Activated B cell treated with CpG ODN at 0.5 μM for 24 hours (primary cell): ENCODE measurements around the gene PCDH18. TPM values are rescaled to one million over a fixed set of nuclear protein-coding genes. Genes with fewer than 3 reads are reported as not detected.

ENCODE experiments used
- ATAC-seq: fragments of 200-7000 bp; cut with Tn5 transposase; one replicate; pipeline ENCODE4 v1.10.0; 2021; ENCODE audit warnings: low read depth, mild to moderate bottlenecking, moderate library complexity
- CTCF ChIA-PET: fragments of 350-600 bp; sonication (Branson Sonifier 250); formaldehyde crosslinking; loops from one replicate; lab custom pipeline; 2021; ENCODE audit warnings: antibody characterized with exemption; lab: Charles Lee
- POLR2A ChIA-PET: fragments of 350-600 bp; sonication (Branson Sonifier 250); formaldehyde crosslinking; loops from one replicate; lab custom pipeline; 2021; ENCODE audit warnings: antibody characterized with exemption; lab: Charles Lee
- DNase-seq: peaks from one replicate; pipeline ENCODE4 v3.0.0; 2022
- H3K27ac Mint-ChIP-seq: one replicate; pipeline ENCODE4 v1.8.0; 2020; ENCODE audit warnings: mixed read lengths
- H3K27me3 Mint-ChIP-seq: one replicate; pipeline ENCODE4 v1.8.0; 2021; ENCODE audit warnings: mixed read lengths
- H3K36me3 Mint-ChIP-seq: one replicate; pipeline ENCODE4 v1.8.0; 2021; ENCODE audit warnings: low read depth, mixed read lengths
- H3K4me1 Mint-ChIP-seq: one replicate; pipeline ENCODE4 v1.8.0; 2021; ENCODE audit warnings: mixed read lengths
- H3K4me3 Mint-ChIP-seq: one replicate; pipeline ENCODE4 v1.8.0; 2020; ENCODE audit warnings: mild to moderate bottlenecking, mixed read lengths
- H3K9me3 Mint-ChIP-seq: one replicate; pipeline ENCODE4 v1.8.0; 2020; ENCODE audit warnings: mixed read lengths
- CTCF ChIP-seq: fragments of 200-600 bp; IDR thresholded peaks from one replicate; pipeline ENCODE4 v1.8.0; 2022; ENCODE audit warnings: antibody characterized with exemption, mild to moderate bottlenecking
- intact Hi-C: fragments of 100-400 bp; cut with micrococcal nuclease; formaldehyde crosslinking; loops from one replicate; pipeline ENCODE4 v1.15.1; 2024
- total RNA-seq: library from RNA; stranded (reverse); gene quantifications from 2 replicates; pipeline ENCODE4 v1.2.3, GENCODE V29; 2022

PCDH18 gene
- total RNA-seq, 1 donor from 2014 or later = not detected

- H3K9me3 Mint-ChIP-seq = no peaks in the 10 kb centered on the region
Measured at GRCh38 chr4:137531168-137531985, 917 bp downstream of the PCDH18 start.

GRCh38 chr4:137530176-137530575 is 2.1 kb downstream of the PCDH18 start:
- CTCF ChIA-PET = no interaction called here
- H3K9me3 Mint-ChIP-seq = no peaks in the 10 kb centered on the region
- no peaks in the 10 kb centered on the region for H3K27me3 Mint-ChIP-seq
- no peaks in the 10 kb centered on the region for H3K4me1 Mint-ChIP-seq
- ATAC-seq (no peak), DNase-seq (no peak)
- POLR2A ChIA-PET = no interaction called here
- H3K27ac Mint-ChIP-seq = no peak overlapping the region
- intact Hi-C loops = no loop called here
- H3K36me3 Mint-ChIP-seq = no peaks in the 10 kb centered on the region
- no peak overlapping the region for H3K4me3 Mint-ChIP-seq
- TF ChIP-seq CTCF = no peak

More at GRCh38 chr4:137531168-137531985, 917 bp downstream of the PCDH18 start:
- no peak for DNase-seq
- Mint-ChIP-seq H3K27ac (no peak overlapping the region), H3K36me3 (no peaks in the 10 kb centered on the region), H3K27me3 (no peaks in the 10 kb centered on the region), H3K4me1 (no peaks in the 10 kb centered on the region), H3K4me3 (no peak overlapping the region)
- POLR2A ChIA-PET = no interaction called here
- CTCF ChIA-PET = no interaction called here
- no peak for ATAC-seq
- intact Hi-C loops = no loop called here
- TF ChIP-seq CTCF = no peak

- Mint-ChIP-seq H3K27ac (no peak overlapping the region), H3K9me3 (no peaks in the 10 kb centered on the region), H3K36me3 (no peaks in the 10 kb centered on the region), H3K27me3 (no peaks in the 10 kb centered on the region), H3K4me3 (no peak overlapping the region), H3K4me1 (no peaks in the 10 kb centered on the region)
- no peak for DNase-seq
- ChIA-PET CTCF (no interaction called here), POLR2A (no interaction called here)
- no peak for TF ChIP-seq CTCF
- intact Hi-C loops = no loop called here
- ATAC-seq = no peak
Measured at GRCh38 chr4:137529432-137529831, 2.9 kb downstream of the PCDH18 start.

DNA sequence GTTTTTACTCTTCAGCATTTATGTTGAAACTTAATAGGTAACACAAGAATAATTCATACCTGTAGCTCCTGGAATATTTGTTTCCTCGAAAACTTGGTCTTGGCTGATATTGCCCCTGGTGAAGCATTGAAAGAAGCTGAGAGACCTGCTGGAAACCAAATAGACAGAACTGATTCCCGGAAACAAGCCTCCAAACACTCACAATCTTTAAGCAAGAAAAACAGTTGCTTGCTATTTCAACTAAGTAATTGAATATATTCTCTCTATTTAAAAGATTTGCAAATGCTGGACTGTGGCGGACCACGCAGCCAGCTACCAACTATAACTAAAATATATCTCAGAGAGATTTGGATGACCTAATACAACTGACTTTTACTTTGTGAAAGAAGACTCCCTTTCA is 3.6 kb downstream of the PCDH18 start:
- H3K27ac Mint-ChIP-seq = no peak overlapping the region
- CTCF ChIA-PET = no interaction called here
- H3K27me3 Mint-ChIP-seq = no peaks in the 10 kb centered on the region
- ATAC-seq (no peak), DNase-seq (no peak)
- H3K4me1 Mint-ChIP-seq = no peaks in the 10 kb centered on the region
- no peak for TF ChIP-seq CTCF
- intact Hi-C loops = no loop called here
- no peaks in the 10 kb centered on the region for H3K36me3 Mint-ChIP-seq
- POLR2A ChIA-PET = no interaction called here
- no peak overlapping the region for H3K4me3 Mint-ChIP-seq
- H3K9me3 Mint-ChIP-seq = no peaks in the 10 kb centered on the region

DNA sequence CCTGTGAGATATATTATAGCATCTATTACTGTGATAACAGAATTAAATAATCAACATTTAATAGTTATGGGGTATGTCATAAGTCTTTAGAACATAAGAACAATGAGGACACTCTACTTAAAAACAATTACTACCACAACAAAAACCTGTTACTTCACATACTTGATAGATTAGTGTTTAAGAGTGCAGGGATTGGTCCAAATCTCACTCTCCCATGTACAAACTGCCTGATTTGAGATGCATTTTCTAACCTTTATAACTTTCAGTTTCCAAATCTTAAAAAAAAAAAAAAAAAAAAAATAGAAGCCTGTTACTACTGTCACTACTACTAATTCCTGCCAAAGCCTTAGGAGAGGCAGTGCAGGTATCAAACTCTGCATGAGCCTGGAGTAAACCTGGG is 5.6 kb downstream of the PCDH18 start:
- H3K4me1 Mint-ChIP-seq = no peaks in the 10 kb centered on the region
- CTCF ChIA-PET = no interaction called here

More for the DNA sequence above, 5.6 kb downstream of the PCDH18 start:
- Mint-ChIP-seq H3K9me3 (no peaks in the 10 kb centered on the region), H3K36me3 (no peaks in the 10 kb centered on the region), H3K27ac (no peak overlapping the region), H3K4me3 (no peak overlapping the region), H3K27me3 (no peaks in the 10 kb centered on the region)
- intact Hi-C loops = no loop called here
- no peak for ATAC-seq
- no peak for DNase-seq
- POLR2A ChIA-PET = no interaction called here
- TF ChIP-seq CTCF = no peak
